Transverse colon (tissue), 4 donors: ENCODE measurements around the gene DNAJB1.

Source experiments
- CTCF ChIP-seq, 5 experiments: fragments of 200-600 bp in 3 of 5; fragments of 450-650 bp in 2 of 5; sonication (generic) in 3 of 5; IDR thresholded peaks; 1 replicate in 2 of 5; 2 replicates in 3 of 5; pipeline ENCODE4 v1.5.1; 2016 to 2017; ENCODE audit warnings: antibody characterized with exemption in 5 of 5, inconsistent platforms in 3 of 5, mild to moderate bottlenecking in 2 of 5, moderate library complexity in 1 of 5
- POLR2AphosphoS5 ChIP-seq, 3 donors: sonication (generic); formaldehyde crosslinking; IDR thresholded peaks; one replicate each; pipeline ENCODE4 v1.6.1; 2016; ENCODE audit warnings: antibody characterized with exemption in 3 of 3

- TF ChIP-seq CTCF (IDR thresholded peaks at IDR 0.05) = no peak
- no peak for TF ChIP-seq POLR2AphosphoS5 (IDR thresholded peaks at IDR 0.05)
Observed at GRCh38 chr19:14566712-14567077, 48.5 kb upstream of the DNAJB1 start.
